CD4-positive, alpha-beta T cell treated with Interleukin-17A for 4 hours (primary cell): Measurements from ENCODE around the gene PAK6.

Source experiments
- DNase-seq: peaks from one replicate; pipeline ENCODE4 v3.0.0-alpha.2; 2020; ENCODE audit warnings: mixed read lengths

The PAK6 gene

GRCh38 chr15:40278026-40278425 lies 39.2 kb downstream of the PAK6 start:
- DNase-seq: no peak

- peak; percentile 82 for DNase-seq
Measured at GRCh38 chr15:40279437-40280141, 40.7 kb downstream of the PAK6 start.

- DNase-seq: no peak
Measured at GRCh38 chr15:40280260-40281056, 41.6 kb downstream of the PAK6 start.

- no peak for DNase-seq
Measured at GRCh38 chr15:40281057-40281800, 42.4 kb downstream of the PAK6 start.

- DNase-seq: no peak
Measured at GRCh38 chr15:40281801-40282146, 42.9 kb downstream of the PAK6 start.

GRCh38 chr15:40282147-40282868 lies 43.4 kb downstream of the PAK6 start:
- peak; percentile 68 for DNase-seq

- DNase-seq: peak; percentile 59
Measured at GRCh38 chr15:40282869-40283614, 44.2 kb downstream of the PAK6 start, which contains the start of gene ANKRD63. Gene ANKRD63, minus strand, starts transcription at chr15:40283064. Its CDS starts 478 bp downstream, at chr15:40282586.

GRCh38 chr15:40283615-40284300 lies 44.9 kb downstream of the PAK6 start:
- no peak for DNase-seq

- DNase-seq: no peak
Measured at GRCh38 chr15:40285151-40285550, 46.3 kb downstream of the PAK6 start.

GRCh38 chr15:40285554-40286011 lies 46.7 kb downstream of the PAK6 start:
- no peak for DNase-seq

- no peak for DNase-seq
Measured at GRCh38 chr15:40286061-40286532, 47.2 kb downstream of the PAK6 start.

- no peak for DNase-seq
Measured at GRCh38 chr15:40286794-40287193, 47.9 kb downstream of the PAK6 start.

GRCh38 chr15:40287505-40287904 lies 48.6 kb downstream of the PAK6 start:
- no peak for DNase-seq

GRCh38 chr15:40287968-40288367 lies 49.1 kb downstream of the PAK6 start:
- no peak for DNase-seq

- DNase-seq: no peak
Measured at GRCh38 chr15:40289140-40289775, 50.4 kb downstream of the PAK6 start.

- DNase-seq: no peak
Measured at GRCh38 chr15:40290545-40290917, 51.7 kb downstream of the PAK6 start.

GRCh38 chr15:40290918-40291574 lies 52.2 kb downstream of the PAK6 start:
- no peak for DNase-seq

GRCh38 chr15:40292246-40292645 lies 53.4 kb downstream of the PAK6 start:
- DNase-seq: no peak

- DNase-seq: no peak
Measured at GRCh38 chr15:40293006-40293405, 54.1 kb downstream of the PAK6 start.
